Measurements from ENCODE around the gene LARGE1. TPM values are rescaled to one million over a fixed set of nuclear protein-coding genes. Genes with fewer than 3 reads are reported as not detected.

The LARGE1 gene
- total and polyA plus RNA-seq, 2 of the 8 experiments (the other 6 are each of a cell fraction or from before 2014, with no cell fraction given): 43.7 to 83.0 TPM

DNA sequence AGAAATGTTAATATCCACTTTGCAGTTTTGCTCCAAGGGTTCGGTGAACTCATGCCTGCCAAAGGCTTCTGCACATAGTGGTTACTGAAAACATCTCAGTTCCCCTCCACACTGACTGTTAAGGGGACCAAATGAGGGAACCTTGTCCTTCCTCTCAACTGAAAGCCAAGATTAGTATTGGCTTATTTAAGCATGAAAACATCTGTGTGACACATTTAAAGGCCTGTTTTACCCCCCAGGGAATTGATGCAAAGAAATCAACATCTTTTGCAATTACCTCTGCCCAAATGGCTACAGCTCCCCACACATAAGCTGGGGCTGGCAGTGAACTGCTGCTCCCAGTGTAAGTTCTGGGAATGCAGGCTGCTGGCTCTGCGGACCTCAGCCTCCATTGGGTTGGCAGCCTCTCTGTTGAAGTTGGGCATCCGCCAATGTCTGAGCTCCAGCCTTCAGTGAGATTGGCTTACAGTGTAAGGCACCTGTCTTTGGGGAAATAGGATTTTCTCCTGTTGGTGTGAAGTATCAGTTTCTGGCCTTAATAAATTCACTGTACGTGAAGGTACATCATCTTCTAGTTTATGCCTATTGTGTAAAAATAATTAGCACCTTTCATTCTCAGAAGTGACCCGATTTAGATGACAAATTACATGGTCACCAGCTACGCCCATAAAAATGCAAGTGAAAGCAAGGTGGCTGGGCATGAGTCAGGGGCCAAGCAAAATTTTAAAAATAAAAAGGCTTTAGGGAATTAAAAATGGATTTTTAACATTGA is 648.7 kb downstream of the LARGE1 start:
- no peak overlapping the region for H2BK12ac ChIP-seq (ENCODE audit: low read depth, low read length)
- H2AK5ac ChIP-seq (ENCODE audit: low read depth, low read length): no peak overlapping the region
- H3K14ac ChIP-seq (ENCODE audit: insufficient read length): no peak overlapping the region
- WGBS, 2 experiments (ENCODE audit: extremely low coverage in 1 of 2, insufficient coverage in 1 of 2, insufficient read length in 1 of 2, insufficient replicate concordance in 2 of 2, low coverage in 1 of 2, low lambda C conversion rate in 2 of 2, missing lambda C conversion rate in 1 of 2): 89% methylated on average over 6 of the region's 6 CpGs; no CpG with 5 or more reads in 1 of the 2 experiments
- no peaks in the 10 kb centered on the region for H3K23me2 ChIP-seq (ENCODE audit: low read depth, low read length)
- no peak overlapping the region for H3K4me3 ChIP-seq (ENCODE audit: extremely low read depth in 1 of 4, insufficient read depth in 2 of 4, low read depth in 3 of 4, low read length in 4 of 4)
- H3K9me3 ChIP-seq (ENCODE audit: insufficient read depth in 2 of 2, low read depth in 1 of 2, low read length in 1 of 2): no peaks in the 10 kb centered on the region
- H3K27ac ChIP-seq (ENCODE audit: low read depth, low read length): no peak overlapping the region
- no peak overlapping the region for H3K4me2 ChIP-seq (ENCODE audit: insufficient read depth in 1 of 2, low read depth in 2 of 2, low read length in 2 of 2)
- peaks cover 0 to 1% of the 10 kb centered on the region in 2 experiments for H4K20me1 ChIP-seq (replicated peaks in 1 of 2; ENCODE audit: control insufficient read depth in 1 of 2, insufficient read depth in 2 of 2, low read length in 2 of 2)
- no peak overlapping the region for H2AFZ ChIP-seq (ENCODE audit: low read length)
- ChIA-PET CTCF (ENCODE audit: partially characterized antibody) (interaction anchor here (0.6 to 0.7 kb wide), 2 partner anchors 72 to 225 kb away, joined by 3 read pairs; no protein-coding TSS in a partner anchor), POLR2A (ENCODE audit: partially characterized antibody) (no interaction called here)
- no peak overlapping the region for H2BK20ac ChIP-seq (ENCODE audit: low read length)
- peaks cover 4 to 13% (median 5%) of the 10 kb centered on the region in 4 experiments; a peak in 4 of 8 replicates for H3K36me3 ChIP-seq (ENCODE audit: control insufficient read depth in 2 of 4, insufficient read depth in 4 of 4, low read length in 3 of 4)
- no peak overlapping the region for H4K8ac ChIP-seq (ENCODE audit: extremely low read depth, insufficient read depth, low read length)
- DNase-seq (ENCODE audit: low read depth in 1 of 2, low spot score in 2 of 2) (no peak), FAIRE-seq (no peak)
- H3K9ac ChIP-seq (replicated peaks in 1 of 4; ENCODE audit: extremely low read depth in 1 of 4, low read depth in 3 of 4, low read length in 3 of 4): no peak overlapping the region
- no peaks in the 10 kb centered on the region for H3K4me1 ChIP-seq (replicated peaks in 1 of 4; ENCODE audit: control insufficient read depth in 3 of 4, insufficient read depth in 4 of 4, low read length in 3 of 4)
- H4K91ac ChIP-seq (replicated peaks; ENCODE audit: insufficient read length, low read length): no peak overlapping the region
- no peak overlapping the region for H2BK120ac ChIP-seq (replicated peaks; ENCODE audit: low read depth, low read length)
- no peak overlapping the region for H3K23ac ChIP-seq (ENCODE audit: insufficient read length)
- H2BK15ac ChIP-seq (ENCODE audit: low read length): no peak overlapping the region
- H3K56ac ChIP-seq (replicated peaks; ENCODE audit: insufficient read length, low read depth, low read length): no peak overlapping the region
- no peaks in the 10 kb centered on the region for H3K79me1 ChIP-seq (ENCODE audit: low read depth, low read length)
- 0 out of 3 replicates have a peak, but pooled peaks of 1 of the 2 experiments have one; percentile 26 for TF ChIP-seq POLR2A (IDR thresholded peaks at IDR 0.05; ENCODE audit: control extremely low read depth in 1 of 2, low read depth in 2 of 2, low read length in 2 of 2)
- TF ChIP-seq SUZ12 (IDR thresholded peaks at IDR 0.05; ENCODE audit: low read length): no peak
- no peak overlapping the region for H3K4ac ChIP-seq (replicated peaks; ENCODE audit: insufficient read length, low read depth, low read length)
- H3K79me2 ChIP-seq (ENCODE audit: control insufficient read depth in 1 of 2, insufficient read depth in 2 of 2, low read length in 2 of 2): no peaks in the 10 kb centered on the region
- no peaks in the 10 kb centered on the region for H3K27me3 ChIP-seq (replicated peaks in 1 of 4; ENCODE audit: control insufficient read depth in 3 of 4, extremely low read depth in 1 of 4, insufficient read depth in 3 of 4, low read length in 3 of 4)
- no peak overlapping the region for H4K5ac ChIP-seq (ENCODE audit: insufficient read length, low read depth, low read length)
- H3K18ac ChIP-seq (ENCODE audit: extremely low read depth, low read length): no peak overlapping the region
- no peak overlapping the region for H2BK5ac ChIP-seq (ENCODE audit: low read depth, low read length)
